Thyroid gland (tissue), 4 donors: ENCODE data around the gene OGT.

ENCODE experiments used
- CTCF ChIP-seq, 6 experiments: fragments of 200-600 bp in 3 of 6; fragments of 450-650 bp in 3 of 6; sonication (generic) in 3 of 6; IDR thresholded peaks; one replicate each; pipeline ENCODE4 v1.5.1; 2016 to 2019; ENCODE audit warnings: antibody characterized with exemption in 6 of 6, mild to moderate bottlenecking in 2 of 6, inconsistent platforms in 1 of 6, moderate library complexity in 1 of 6
- POLR2A ChIP-seq, 2 donors: fragments of 450-650 bp; IDR thresholded peaks; one replicate each; pipeline ENCODE4 v1.6.1; 2017; ENCODE audit warnings: antibody characterized with exemption in 2 of 2, mild to moderate bottlenecking in 2 of 2, moderate library complexity in 1 of 2

- TF ChIP-seq CTCF (IDR thresholded peaks at IDR 0.05) (no peak), POLR2A (IDR thresholded peaks at IDR 0.05) (no peak)
Observed at GRCh38 chrX:71609095-71609750, 76.3 kb downstream of the OGT start.
